RWPE2 (cell line): ENCODE data around the gene SLC16A8.

Experiments used
- ATAC-seq: fragments of 200-7000 bp; cut with Tn5 transposase; 3 replicates; pipeline ENCODE4 v1.9.1; 2021; ENCODE audit warnings: low read depth
- DNase-seq: peaks from one replicate; pipeline ENCODE4 v3.0.0-alpha.2; 2020; ENCODE audit warnings: low spot score
- H3K27ac ChIP-seq: fragments of 450-650 bp; 2 replicates; pipeline ENCODE4 v1.5.1; 2017; ENCODE audit warnings: mild to moderate bottlenecking; ENCODE audit not compliant: poor library complexity, severe bottlenecking
- H3K27me3 ChIP-seq: fragments of 250-450 bp; sonication (Bioruptor Pico); 2 replicates; pipeline ENCODE4 v1.5.1; 2021; ENCODE audit warnings: mild to moderate bottlenecking, moderate library complexity; ENCODE audit not compliant: insufficient read depth, poor library complexity, severe bottlenecking
- H3K36me3 ChIP-seq: fragments of 250-450 bp; sonication (Bioruptor Pico); 2 replicates; pipeline ENCODE4 v1.5.1; 2020; ENCODE audit warnings: low read depth, mild to moderate bottlenecking, moderate library complexity
- H3K4me1 ChIP-seq: fragments of 250-450 bp; sonication (Bioruptor Pico); 2 replicates; pipeline ENCODE4 v1.5.1; 2021; ENCODE audit warnings: mild to moderate bottlenecking, moderate library complexity; ENCODE audit not compliant: insufficient read depth, poor library complexity, severe bottlenecking
- H3K4me3 ChIP-seq: fragments of 250-450 bp; sonication (Bioruptor Pico); 2 replicates; pipeline ENCODE4 v1.5.1; 2021; ENCODE audit warnings: mild to moderate bottlenecking, moderate library complexity; ENCODE audit not compliant: severe bottlenecking
- H3K9me3 ChIP-seq: fragments of 250-450 bp; sonication (Bioruptor Pico); 2 replicates; pipeline ENCODE4 v1.5.1; 2021; ENCODE audit warnings: mild to moderate bottlenecking, moderate library complexity; ENCODE audit not compliant: severe bottlenecking
- CTCF ChIP-seq: fragments of 450-650 bp; IDR thresholded peaks from one replicate; pipeline ENCODE4 v1.5.1; 2017; ENCODE audit warnings: mild to moderate bottlenecking, moderate library complexity; ENCODE audit not compliant: poor library complexity, severe bottlenecking

Gene SLC16A8, protein sequence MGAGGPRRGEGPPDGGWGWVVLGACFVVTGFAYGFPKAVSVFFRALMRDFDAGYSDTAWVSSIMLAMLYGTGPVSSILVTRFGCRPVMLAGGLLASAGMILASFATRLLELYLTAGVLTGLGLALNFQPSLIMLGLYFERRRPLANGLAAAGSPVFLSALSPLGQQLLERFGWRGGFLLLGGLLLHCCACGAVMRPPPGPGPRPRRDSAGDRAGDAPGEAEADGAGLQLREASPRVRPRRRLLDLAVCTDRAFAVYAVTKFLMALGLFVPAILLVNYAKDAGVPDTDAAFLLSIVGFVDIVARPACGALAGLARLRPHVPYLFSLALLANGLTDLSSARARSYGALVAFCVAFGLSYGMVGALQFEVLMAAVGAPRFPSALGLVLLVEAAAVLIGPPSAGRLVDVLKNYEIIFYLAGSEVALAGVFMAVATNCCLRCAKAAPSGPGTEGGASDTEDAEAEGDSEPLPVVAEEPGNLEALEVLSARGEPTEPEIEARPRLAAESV

DNA sequence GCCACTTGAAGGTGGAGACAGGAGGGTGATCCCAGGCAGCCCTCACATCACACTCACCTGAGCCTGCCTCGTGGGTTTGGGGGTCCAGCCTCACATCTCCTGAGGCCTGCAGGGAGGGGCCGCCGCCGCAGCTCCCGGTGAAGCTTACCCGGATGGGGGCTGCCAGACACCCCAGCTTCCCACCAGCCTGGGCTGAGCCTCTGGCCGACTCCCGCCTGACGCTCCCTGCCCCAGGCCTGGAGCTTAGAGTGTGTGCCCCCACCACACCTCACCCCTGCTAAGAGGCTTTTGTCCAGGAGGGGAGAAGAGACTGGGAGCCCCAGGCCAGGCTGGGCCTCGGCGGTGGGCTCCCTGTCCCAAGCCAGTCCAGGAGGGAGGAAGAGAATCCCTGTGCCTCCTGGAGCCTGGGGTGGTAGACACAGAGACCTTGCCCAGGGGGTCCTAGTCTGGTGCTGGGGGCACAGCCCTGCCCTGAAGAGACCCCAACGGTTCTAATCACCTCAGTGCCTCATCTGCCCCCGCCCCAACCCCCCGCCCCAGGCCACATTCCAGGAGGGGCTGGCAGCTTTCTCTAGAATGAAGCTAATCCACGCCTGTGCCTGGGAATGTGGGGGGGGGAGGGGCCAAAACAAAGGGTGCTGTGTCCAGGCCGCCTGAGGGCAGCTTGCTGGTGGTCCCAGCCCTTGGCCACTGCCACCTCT is at the start of gene SLC16A8:
SLC16A8 (minus strand) TSS at position 254 of the 701 bp plus-strand sequence. CDS start 1,311 bp downstream, outside the sequence.
- H3K27me3 ChIP-seq, result peaks cover 28% of the 10 kb centered on the region
- H3K4me1 ChIP-seq, result no peaks in the 10 kb centered on the region
- no peak for DNase-seq
- no peak within 1 kb of the TSS for H3K27ac ChIP-seq
- H3K4me3 ChIP-seq, result no peak within 1 kb of the TSS
- TF ChIP-seq CTCF, result no peak
- ATAC-seq, result no peak
- no peaks in the 10 kb centered on the region for H3K36me3 ChIP-seq
- H3K9me3 ChIP-seq, result no peaks in the 10 kb centered on the region

DNA sequence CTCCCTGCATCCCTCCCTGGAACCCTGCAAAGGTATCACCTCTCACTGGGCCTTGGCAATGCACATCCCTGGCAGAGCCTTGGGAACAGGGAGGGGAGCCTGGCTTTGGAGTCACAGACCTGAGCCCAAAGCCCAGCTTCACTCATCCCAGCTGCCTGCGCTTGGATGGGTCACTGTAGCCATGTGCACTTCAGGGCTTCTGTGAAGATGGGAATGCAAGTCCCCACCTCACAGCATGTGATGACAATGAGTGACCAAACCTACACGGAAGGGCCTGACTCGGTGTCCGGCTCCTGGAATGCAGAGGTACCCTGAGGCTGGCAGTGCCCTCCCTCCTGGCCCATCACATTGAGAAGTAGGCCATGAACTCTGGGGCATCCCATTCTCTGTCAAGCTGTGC is 49.3 kb upstream of the SLC16A8 start:
- no peak overlapping the region for H3K4me3 ChIP-seq
- no peaks in the 10 kb centered on the region for H3K9me3 ChIP-seq
- DNase-seq (no peak), ATAC-seq (no peak)
- no peak for TF ChIP-seq CTCF
- H3K27ac ChIP-seq, result no peak overlapping the region
- peaks cover 11% of the 10 kb centered on the region for H3K4me1 ChIP-seq
- no peaks in the 10 kb centered on the region for H3K27me3 ChIP-seq
- no peaks in the 10 kb centered on the region for H3K36me3 ChIP-seq

GRCh38 chr22:38132794-38133193 is 48.8 kb upstream of the SLC16A8 start:
- DNase-seq (no peak), ATAC-seq (no peak)
- Histone ChIP-seq H3K4me3 (no peak overlapping the region), H3K27ac (no peak overlapping the region), H3K9me3 (no peaks in the 10 kb centered on the region), H3K4me1 (peaks cover 11% of the 10 kb centered on the region), H3K36me3 (no peaks in the 10 kb centered on the region), H3K27me3 (no peaks in the 10 kb centered on the region)
- TF ChIP-seq CTCF, result no peak

GRCh38 chr22:38132136-38132535 is 48.2 kb upstream of the SLC16A8 start:
- Histone ChIP-seq H3K4me3 (no peak overlapping the region), H3K27me3 (no peaks in the 10 kb centered on the region), H3K27ac (no peak overlapping the region), H3K4me1 (peaks cover 11% of the 10 kb centered on the region), H3K36me3 (no peaks in the 10 kb centered on the region), H3K9me3 (no peaks in the 10 kb centered on the region)
- TF ChIP-seq CTCF, result no peak
- ATAC-seq (no peak), DNase-seq (no peak)

GRCh38 chr22:38131399-38131798 is 47.4 kb upstream of the SLC16A8 start:
- ATAC-seq (no peak), DNase-seq (no peak)
- Histone ChIP-seq H3K27me3 (no peaks in the 10 kb centered on the region), H3K4me3 (no peak overlapping the region), H3K4me1 (peaks cover 11% of the 10 kb centered on the region), H3K9me3 (no peaks in the 10 kb centered on the region), H3K27ac (no peak overlapping the region), H3K36me3 (no peaks in the 10 kb centered on the region)
- no peak for TF ChIP-seq CTCF
